Panc1 (cell line): ENCODE measurements around the gene MARK3. TPM values are rescaled to one million over a fixed set of nuclear protein-coding genes. Genes with fewer than 3 reads are reported as not detected.

Source experiments
- ATAC-seq: fragments of 200-7000 bp; cut with Tn5 transposase; 2 replicates; pipeline ENCODE4 v1.9.1; 2020; ENCODE audit warnings: mild to moderate bottlenecking, moderate library complexity
- BruUV-seq: library from RNA; stranded (reverse); fragments of 400-500 nt; replicated peaks from 2 replicates; lab custom pipeline; 2021; lab: Mats Ljungman, UMichigan
- CTCF ChIA-PET: fragments of 300-600 bp; sonication (Branson Sonifier 250); formaldehyde crosslinking; loops from one replicate; lab custom pipeline; 2022; ENCODE audit warnings: antibody characterized with exemption; lab: Charles Lee
- POLR2A ChIA-PET: fragments of 300-600 bp; sonication (Branson Sonifier 250); formaldehyde crosslinking; loops from one replicate; lab custom pipeline; 2022; ENCODE audit warnings: antibody characterized with exemption; lab: Charles Lee
- DNase-seq: peaks from one replicate; pipeline ENCODE4 v3.0.0-alpha.2; 2010; ENCODE audit warnings: low read depth, low spot score
- H3K27ac ChIP-seq: 2 replicates; pipeline ENCODE4 v1.5.1; 2011; ENCODE audit warnings: mild to moderate bottlenecking, low read length, inconsistent platforms
- H3K27me3 ChIP-seq: fragments of 200-500 bp; sonication (Bioruptor generic); 2 replicates; pipeline ENCODE4 v1.6.0; 2014; ENCODE audit warnings: low read length, inconsistent platforms; ENCODE audit not compliant: control insufficient read depth, insufficient read depth
- H3K36me3 ChIP-seq: fragments of 200-500 bp; sonication (Bioruptor generic); 2 replicates; pipeline ENCODE4 v1.5.1; 2014; ENCODE audit warnings: inconsistent platforms, mild to moderate bottlenecking, low read length, moderate library complexity; ENCODE audit not compliant: control insufficient read depth, insufficient read depth
- H3K4me1 ChIP-seq: 2 replicates; pipeline ENCODE4 v1.5.1; 2011; ENCODE audit warnings: inconsistent platforms, mild to moderate bottlenecking, low read length, moderate library complexity; ENCODE audit not compliant: control insufficient read depth, insufficient read depth
- H3K4me3 ChIP-seq, 2 experiments: 2 replicates each; pipeline ENCODE4 v1.5.1; 2011 to 2012; ENCODE audit warnings: low read depth in 2 of 2, low read length in 2 of 2, mild to moderate bottlenecking in 2 of 2, inconsistent platforms in 1 of 2, moderate library complexity in 1 of 2
- H3K9me3 ChIP-seq: fragments of 200-500 bp; sonication (Bioruptor generic); 2 replicates; pipeline ENCODE4 v1.5.1; 2014; ENCODE audit warnings: low read depth, mild to moderate bottlenecking, inconsistent platforms, low read length, moderate library complexity; ENCODE audit not compliant: control insufficient read depth, insufficient read depth
- CTCF ChIP-seq: fragments of 450-650 bp; IDR thresholded peaks from 2 replicates; pipeline ENCODE4 v1.5.1; 2017; ENCODE audit warnings: mild to moderate bottlenecking
- POLR2AphosphoS5 ChIP-seq: IDR thresholded peaks from 2 replicates; pipeline ENCODE4 v1.6.1; 2012; ENCODE audit warnings: mild to moderate bottlenecking, low read depth, low read length, moderate library complexity
- REST ChIP-seq, 2 experiments: IDR thresholded peaks; 2 replicates each; pipeline ENCODE4 v1.6.1; 2011 to 2012; ENCODE audit warnings: low read depth in 2 of 2, control low read depth in 1 of 2, low read length in 1 of 2, mild to moderate bottlenecking in 1 of 2, moderate library complexity in 1 of 2; ENCODE audit not compliant: insufficient read depth in 1 of 2
- SIN3A ChIP-seq: IDR thresholded peaks from 2 replicates; pipeline ENCODE4 v1.6.1; 2012; ENCODE audit warnings: low read depth, mild to moderate bottlenecking, low read length, moderate library complexity, borderline replicate concordance; ENCODE audit not compliant: insufficient read depth
- TCF7L2 ChIP-seq: IDR thresholded peaks from 2 replicates; pipeline ENCODE4 v1.6.1; 2011; ENCODE audit warnings: mild to moderate bottlenecking, low read depth, low read length, inconsistent platforms
- in situ Hi-C: cut with HindIII; loops from 2 replicates; pipeline ENCODE4 v1.10.0; 2016; ENCODE audit warnings: low sequenced_read_pairs, low pct_unique_long_range_greater_than_20kb
- intact Hi-C: fragments of 100-400 bp; cut with micrococcal nuclease; formaldehyde crosslinking; loops from one replicate; pipeline ENCODE4 v1.10.0; 2022; ENCODE audit not compliant: unreplicated experiment
- total RNA-seq: library from RNA; stranded (reverse); gene quantifications from one replicate; pipeline ENCODE4 v1.2.1, GENCODE V29; 2021; ENCODE audit not compliant: unreplicated experiment

The MARK3 gene
- total RNA-seq, 1 experiment from 2014 or later: 56.1 TPM

GRCh38 chr14:103366741-103367140 is 18.5 kb upstream of the MARK3 start:
- Histone ChIP-seq H3K27me3 (no peaks in the 10 kb centered on the region), H3K4me1 (no peaks in the 10 kb centered on the region), H3K36me3 (no peaks in the 10 kb centered on the region), H3K27ac (no peak overlapping the region), H3K9me3 (no peaks in the 10 kb centered on the region), H3K4me3 (no peak overlapping the region)
- CTCF ChIA-PET: no interaction called here
- intact Hi-C loops: no loop called here
- BruUV-seq: no TSS peak
- ATAC-seq: no peak
- in situ Hi-C loops: no loop called here
- POLR2A ChIA-PET: no interaction called here
- DNase-seq: no peak
- TF ChIP-seq SIN3A: no peak
- TF ChIP-seq REST (IDR thresholded peaks at IDR 0.05; ENCODE audit: insufficient read depth in 1 of 2, low read depth in 2 of 2, low read length in 1 of 2): no peak
- TF ChIP-seq TCF7L2: no peak

GRCh38 chr14:103367995-103368394 is 17.2 kb upstream of the MARK3 start:
- Histone ChIP-seq H3K4me1 (no peaks in the 10 kb centered on the region; the same call in 1 of the 2 replicates), H3K9me3 (no peaks in the 10 kb centered on the region), H3K27me3 (no peaks in the 10 kb centered on the region), H3K27ac (no peak overlapping the region), H3K36me3 (no peaks in the 10 kb centered on the region), H3K4me3 (no peak overlapping the region)
- TF ChIP-seq TCF7L2: no peak
- no peak for TF ChIP-seq SIN3A
- TF ChIP-seq REST (IDR thresholded peaks at IDR 0.05; ENCODE audit: insufficient read depth in 1 of 2, low read depth in 2 of 2, low read length in 1 of 2): no peak
- TF ChIP-seq POLR2AphosphoS5: no peak
- no peak for TF ChIP-seq CTCF
- ATAC-seq (no peak), DNase-seq (no peak)
- BruUV-seq: no TSS peak
- in situ Hi-C loops (no loop called here), intact Hi-C loops (no loop called here)
- ChIA-PET POLR2A (no interaction called here), CTCF (interaction anchor here (0.6 kb wide), 1 partner anchor 72 kb away, joined by 3 read pairs; no protein-coding TSS in a partner anchor)
